Activated CD4-positive, alpha-beta T cell treated with anti-CD3 and anti-CD28 coated beads for 4 hours (primary cell): ENCODE results near the gene CACNA1G.

Experiments
- DNase-seq, 2 donors: peaks; one replicate each; pipeline ENCODE4 v3.0.0-alpha.2; 2020

CACNA1G gene

GRCh38 chr17:50570032-50570431 is 9.5 kb downstream of the CACNA1G start:
- DNase-seq = no peak

GRCh38 chr17:50570528-50570927 is 10.0 kb downstream of the CACNA1G start:
- DNase-seq = no peak

GRCh38 chr17:50571681-50572080 is 11.2 kb downstream of the CACNA1G start:
- DNase-seq = no peak

GRCh38 chr17:50572541-50572940 is 12.0 kb downstream of the CACNA1G start:
- no peak for DNase-seq

- no peak for DNase-seq
Observed at GRCh38 chr17:50573866-50574611, 13.5 kb downstream of the CACNA1G start.

- DNase-seq = no peak
Observed at GRCh38 chr17:50575581-50576210, 15.2 kb downstream of the CACNA1G start.

- no peak for DNase-seq
Observed at GRCh38 chr17:50576864-50577263, 16.3 kb downstream of the CACNA1G start.

- no peak for DNase-seq
Observed at GRCh38 chr17:50577451-50577954, 17.0 kb downstream of the CACNA1G start.

GRCh38 chr17:50578173-50578572 is 17.7 kb downstream of the CACNA1G start:
- no peak for DNase-seq

- DNase-seq = no peak
Observed at GRCh38 chr17:50579399-50579798, 18.9 kb downstream of the CACNA1G start.

GRCh38 chr17:50580646-50581045 is 20.1 kb downstream of the CACNA1G start:
- no peak for DNase-seq

GRCh38 chr17:50581316-50581715 is 20.8 kb downstream of the CACNA1G start:
- DNase-seq = no peak

- DNase-seq = no peak
Observed at GRCh38 chr17:50582741-50583140, 22.2 kb downstream of the CACNA1G start.

- no peak for DNase-seq
Observed at GRCh38 chr17:50583641-50584040, 23.1 kb downstream of the CACNA1G start.

GRCh38 chr17:50584116-50584515 is 23.6 kb downstream of the CACNA1G start:
- DNase-seq = no peak

GRCh38 chr17:50584749-50585148 is 24.2 kb downstream of the CACNA1G start:
- DNase-seq = no peak

- DNase-seq = no peak
Observed at GRCh38 chr17:50585346-50585745, 24.8 kb downstream of the CACNA1G start.

GRCh38 chr17:50585891-50586290 is 25.4 kb downstream of the CACNA1G start:
- DNase-seq = no peak

- DNase-seq = no peak
Observed at GRCh38 chr17:50586421-50587247, 26.1 kb downstream of the CACNA1G start.

GRCh38 chr17:50587571-50587970 is 27.1 kb downstream of the CACNA1G start:
- DNase-seq = no peak

GRCh38 chr17:50588391-50589049 is 28.0 kb downstream of the CACNA1G start:
- no peak for DNase-seq

GRCh38 chr17:50589095-50589705 is 28.7 kb downstream of the CACNA1G start:
- no peak for DNase-seq
